NCI-H2196 treated with DMSO at 0.1 percent for 48 hours (cell line): ENCODE results near the gene ANKS1A.

ENCODE experiments used
- DNase-seq: peaks from one replicate; lab custom pipeline; 2025; ENCODE audit not compliant: unreplicated experiment; lab: John Stamatoyannopoulos, UW

Gene ANKS1A

DNA sequence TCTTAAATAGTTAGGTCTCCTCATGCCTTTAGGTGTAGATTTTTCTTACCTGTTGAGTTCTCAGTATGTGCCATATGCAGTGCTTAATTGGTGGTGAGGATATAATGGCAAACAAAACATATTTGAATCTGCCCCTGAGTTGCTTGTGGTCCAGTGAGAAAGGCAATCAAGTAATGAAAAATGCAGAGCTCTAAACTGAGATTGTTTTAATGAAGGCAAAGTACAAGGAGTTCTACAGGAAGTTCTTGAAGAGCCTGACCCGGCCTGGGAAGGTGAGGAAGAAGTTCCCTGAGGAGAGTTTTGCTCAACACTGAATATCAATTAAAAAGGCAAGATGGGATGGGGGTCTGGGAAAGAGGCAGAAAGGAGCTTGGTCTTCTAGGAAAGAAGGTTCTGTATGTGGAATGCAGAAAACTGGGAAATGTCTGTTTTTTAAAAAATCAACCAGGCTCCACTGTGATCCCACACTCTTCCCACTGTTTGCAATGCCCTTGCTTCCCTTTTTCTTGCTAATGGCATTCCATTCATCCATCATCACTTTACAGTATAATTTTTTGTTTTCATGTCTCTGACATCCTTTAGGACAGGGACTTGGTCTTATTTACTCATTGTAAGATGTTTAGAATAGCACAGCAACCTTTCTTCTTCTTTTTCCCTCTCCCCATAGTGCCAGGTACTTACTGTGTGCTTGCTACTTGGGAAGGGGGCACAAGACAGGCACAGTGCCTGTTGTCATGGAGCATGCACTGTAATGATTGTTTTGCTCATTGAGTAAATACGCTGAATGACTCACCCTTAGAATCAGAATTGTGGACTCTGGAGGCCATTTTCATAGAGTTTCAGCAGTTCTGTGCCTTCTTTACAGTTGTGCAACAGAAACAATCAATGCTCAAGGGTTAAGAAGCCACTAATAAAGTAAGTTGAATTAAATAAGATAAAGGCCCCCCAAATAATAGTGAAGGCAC is 64.3 kb downstream of the ANKS1A start:
- DNase-seq = peak; percentile 7

DNA sequence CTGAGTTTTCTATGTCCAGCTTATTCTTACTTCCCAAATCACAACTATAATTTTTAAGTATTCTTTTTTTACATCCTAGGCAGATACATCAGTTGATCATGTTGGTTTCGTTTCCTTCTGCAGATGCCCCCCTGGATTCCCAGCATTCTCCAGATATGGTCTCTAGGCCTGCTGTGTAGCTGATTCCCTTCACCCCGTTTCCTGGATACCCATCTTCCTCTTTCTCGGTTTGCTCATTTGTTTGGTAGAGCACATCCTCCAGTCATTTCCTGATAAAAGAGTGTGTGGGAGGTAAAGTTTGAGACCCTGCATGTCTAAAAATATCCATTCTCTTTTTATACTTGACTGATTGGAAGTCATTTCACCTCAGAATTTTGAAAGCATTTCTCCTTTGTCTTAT is 66.4 kb downstream of the ANKS1A start:
- no peak for DNase-seq

DNA sequence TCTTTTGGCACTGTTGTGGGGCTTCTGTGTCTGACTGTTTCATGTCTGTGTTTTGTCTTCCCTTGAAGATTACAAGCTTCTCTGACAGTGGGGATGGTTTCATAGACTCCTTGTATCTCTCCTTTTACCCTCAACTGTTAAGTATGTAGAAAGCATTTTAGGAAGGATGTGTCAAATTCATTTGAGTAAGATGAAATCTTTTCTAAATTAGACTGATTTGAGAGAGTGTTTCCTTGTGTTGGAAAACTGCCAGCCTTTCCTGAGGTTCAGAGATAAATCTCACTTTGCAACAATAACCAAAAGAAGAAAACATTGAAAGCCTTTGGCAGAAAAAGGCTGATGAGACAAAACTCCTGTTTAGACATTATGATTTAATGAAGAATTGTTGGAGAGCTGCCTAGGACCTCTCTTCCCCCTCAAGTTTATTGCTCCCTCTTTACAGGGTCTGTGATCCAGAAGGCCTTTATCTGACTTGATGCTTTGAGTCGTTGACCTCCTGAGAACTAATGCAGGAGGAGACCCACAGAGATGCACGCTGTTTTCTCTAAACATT is 68.3 kb downstream of the ANKS1A start:
- no peak for DNase-seq

DNA sequence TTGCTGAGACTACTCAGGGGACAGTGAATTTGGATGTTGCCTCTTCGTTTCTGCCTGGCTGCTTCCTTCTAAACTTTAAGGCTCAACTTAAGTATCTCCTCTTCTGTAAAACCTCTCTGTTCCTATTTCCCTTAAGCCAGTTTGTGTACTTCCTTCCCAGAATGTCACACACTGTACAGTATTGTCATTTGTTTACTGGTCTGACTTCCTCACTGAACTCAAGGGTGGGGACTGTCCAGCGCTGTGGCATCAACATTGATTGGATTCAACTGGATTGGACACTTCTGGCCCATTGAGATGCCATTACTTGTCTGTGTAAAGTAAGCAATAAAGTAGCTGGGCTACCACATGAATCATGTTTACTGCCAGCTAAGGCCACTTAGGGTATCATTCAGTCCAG is 69.7 kb downstream of the ANKS1A start:
- no peak for DNase-seq

DNA sequence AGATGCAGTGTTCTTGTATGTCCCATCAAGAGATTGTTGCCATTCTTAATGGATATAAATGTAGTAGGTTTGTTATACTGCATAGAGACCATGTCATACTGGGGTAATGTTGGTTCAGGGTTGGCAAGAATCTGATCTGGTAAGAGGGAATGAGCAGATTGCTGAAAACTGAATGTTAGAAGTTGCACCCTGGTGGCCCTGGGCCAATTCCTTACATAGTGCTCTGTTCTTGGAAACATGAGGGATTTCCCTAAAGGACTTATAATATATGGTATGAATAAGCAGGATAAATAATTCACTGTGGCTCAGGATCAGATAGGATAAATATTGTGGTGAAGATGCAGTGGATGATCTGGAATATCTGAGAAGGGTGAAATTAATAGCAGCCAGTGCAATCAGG is 70.2 kb downstream of the ANKS1A start:
- no peak for DNase-seq

DNA sequence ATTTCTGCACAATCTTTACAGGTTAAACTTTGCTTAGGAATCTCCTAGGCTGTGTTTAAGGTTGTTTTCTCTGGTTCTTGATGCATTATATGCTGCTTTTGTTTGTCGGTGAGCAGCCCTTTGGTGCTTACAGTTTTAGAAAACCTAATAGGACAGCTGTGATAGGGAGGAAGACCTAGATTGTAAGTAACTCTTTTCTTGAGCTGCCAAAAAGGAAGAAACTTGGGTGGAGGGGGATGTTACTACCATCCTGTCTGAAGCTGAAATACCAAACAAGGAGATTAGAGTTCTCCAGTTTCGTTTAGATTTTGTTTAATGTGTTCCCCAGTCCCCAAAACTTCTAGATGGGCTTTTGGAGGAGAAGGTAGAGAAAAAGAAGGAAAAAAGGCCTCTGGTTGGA is 72.0 kb downstream of the ANKS1A start:
- DNase-seq = no peak

DNA sequence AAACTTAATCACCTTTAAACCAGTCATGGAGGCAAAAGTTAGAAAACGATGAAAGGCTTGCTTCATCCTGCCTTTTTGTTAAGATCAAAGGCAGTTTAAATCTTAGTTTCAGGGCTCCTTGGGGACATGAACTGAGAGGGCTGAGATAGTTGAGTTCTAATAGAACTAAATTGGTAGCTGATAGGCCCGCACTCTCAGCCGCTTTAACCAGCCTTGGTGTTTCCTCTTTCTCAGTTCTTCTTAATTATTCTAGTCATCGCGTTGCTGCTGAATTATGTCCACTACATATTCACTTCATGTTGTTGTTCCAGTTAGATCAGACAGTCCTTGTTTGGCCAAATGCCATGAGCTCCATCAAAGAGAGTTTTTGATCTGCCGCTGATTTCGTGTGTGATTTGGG is 72.5 kb downstream of the ANKS1A start:
- no peak for DNase-seq

DNA sequence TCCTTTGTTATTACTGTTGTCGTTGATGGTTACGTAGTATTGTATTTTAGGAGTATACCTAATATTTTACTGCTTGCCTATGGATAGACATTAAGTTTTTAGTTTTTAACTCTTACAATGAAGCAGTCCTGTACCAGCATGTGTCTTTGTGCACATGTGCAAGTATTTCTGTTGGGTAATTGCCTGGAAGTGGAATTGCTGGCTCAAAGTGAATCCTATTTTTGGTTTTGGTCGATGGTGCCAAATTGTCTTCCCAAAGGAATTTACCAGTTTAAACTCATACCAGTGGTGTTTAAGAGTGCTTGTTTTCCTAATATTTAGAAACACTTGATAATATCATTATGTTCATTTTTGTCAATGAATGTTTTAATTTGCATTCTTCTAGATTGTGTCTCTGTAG is 75.5 kb downstream of the ANKS1A start:
- DNase-seq = no peak

DNA sequence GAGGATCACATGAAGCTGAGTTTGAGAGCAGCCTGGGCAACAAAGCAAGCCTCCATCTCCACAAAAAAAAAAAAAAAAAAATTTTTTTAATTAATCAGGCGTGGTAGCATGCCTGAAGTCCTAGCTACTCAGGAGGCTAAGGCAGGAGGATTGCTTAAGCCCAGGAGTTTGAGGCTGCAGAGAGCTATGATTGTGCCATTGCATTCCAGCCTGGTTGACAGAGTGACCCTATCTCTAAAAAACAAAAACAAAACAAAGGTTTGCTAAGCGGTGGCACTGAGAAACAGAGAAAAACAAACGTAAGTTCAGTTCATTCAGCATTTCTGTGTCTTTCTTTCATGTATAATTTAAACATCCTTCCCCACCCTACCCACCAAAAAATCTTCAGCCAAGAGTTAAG is 78.4 kb downstream of the ANKS1A start:
- DNase-seq = no peak

DNA sequence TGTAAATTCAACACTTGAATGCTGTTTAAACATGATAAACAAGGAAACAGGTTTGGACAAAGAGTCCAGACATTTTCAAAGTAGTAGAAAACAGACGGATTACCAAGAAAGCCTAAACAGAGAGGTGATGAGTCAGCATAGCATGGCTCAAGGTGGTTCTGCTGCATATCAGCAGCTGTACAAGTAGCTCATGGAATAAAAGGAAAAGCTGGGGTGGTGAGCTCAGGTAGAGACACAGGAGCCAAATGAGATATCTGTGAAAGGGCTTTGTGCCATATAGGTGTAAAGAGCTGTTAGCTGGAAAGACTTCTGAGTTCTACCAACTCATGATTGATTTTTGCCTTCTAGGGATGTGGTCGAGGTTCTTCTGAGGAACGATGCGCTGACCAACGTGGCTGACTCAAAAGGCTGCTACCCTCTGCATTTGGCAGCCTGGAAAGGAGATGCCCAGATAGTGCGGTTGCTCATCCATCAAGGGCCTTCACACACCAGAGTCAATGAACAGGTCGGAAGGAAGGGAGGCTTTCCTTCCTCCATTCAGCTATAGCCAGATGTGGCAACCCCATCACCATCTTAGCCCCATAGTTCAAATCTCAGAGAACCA is 80.7 kb downstream of the ANKS1A start:
- DNase-seq = no peak

DNA sequence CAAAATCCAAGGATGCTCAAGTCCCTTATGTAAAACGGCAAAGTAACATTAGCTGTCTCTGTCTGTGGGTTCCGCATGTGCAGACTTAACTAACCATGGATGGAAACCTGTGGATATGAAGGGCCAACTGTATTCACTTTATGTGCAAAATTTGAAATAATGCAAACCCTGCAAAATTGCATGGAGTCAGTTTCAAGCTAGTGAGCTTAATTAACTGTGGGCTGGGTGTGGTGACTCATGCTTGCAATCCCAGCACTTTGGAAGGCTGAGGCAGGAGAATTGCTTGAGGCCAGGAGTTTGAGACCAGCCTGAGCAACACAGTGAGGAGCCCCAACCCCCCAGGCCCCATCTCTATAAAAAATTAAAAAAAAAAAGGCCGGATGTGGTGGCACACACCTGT is 81.4 kb downstream of the ANKS1A start:
- DNase-seq = no peak

DNA sequence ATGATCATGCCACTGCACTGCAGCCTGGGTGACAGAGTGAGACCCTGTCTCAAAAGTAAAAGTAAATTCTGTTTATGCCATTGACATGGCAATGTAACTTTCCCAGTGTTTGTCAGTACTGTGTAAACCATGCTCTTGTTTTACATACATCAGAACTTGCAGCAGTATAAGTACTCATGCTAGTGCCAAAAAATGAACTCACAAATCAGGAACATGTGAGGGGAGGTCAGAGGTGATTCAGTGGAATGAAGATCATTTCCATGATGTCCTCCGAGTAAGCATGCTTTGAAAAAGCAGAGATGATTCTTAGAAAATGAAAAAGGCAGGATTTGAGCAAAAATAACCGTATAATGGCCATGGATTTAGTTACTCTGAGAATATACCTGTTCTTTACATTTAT is 81.9 kb downstream of the ANKS1A start:
- no peak for DNase-seq

DNA sequence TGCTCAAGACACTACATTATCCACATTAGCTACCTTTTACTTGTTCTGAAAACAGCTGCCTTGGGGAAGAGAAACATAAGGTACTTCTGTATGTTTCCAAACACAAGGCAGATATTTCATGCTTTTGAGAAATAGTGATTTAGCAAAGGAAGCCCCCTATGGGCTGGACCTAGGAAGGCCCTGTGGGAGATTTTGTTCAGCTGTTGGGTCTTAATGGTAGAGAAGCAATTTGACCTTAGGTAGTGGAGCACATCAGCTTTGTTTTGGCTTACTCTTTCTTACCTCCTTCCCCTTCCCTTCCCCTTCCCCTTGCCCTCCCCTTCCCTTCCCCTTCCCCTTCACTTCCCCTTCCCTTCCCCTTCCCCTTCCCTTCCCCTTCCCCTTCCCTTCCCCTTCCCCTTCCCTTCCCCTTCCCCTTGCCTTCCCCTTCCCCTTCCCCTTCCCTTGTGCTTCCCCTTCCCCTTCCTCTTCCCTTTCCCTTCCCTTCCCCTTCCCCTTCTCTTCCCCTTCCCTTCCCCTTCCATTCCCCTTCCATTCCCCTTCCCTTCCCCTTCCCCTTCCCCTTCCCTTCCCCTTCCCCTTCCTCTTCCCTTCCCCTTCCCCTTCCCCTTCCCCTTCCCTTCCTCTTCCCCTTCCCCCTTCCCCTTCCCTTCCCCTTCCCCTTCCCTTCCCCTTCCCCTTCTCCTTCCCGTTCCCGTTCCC is 84.6 kb downstream of the ANKS1A start:
- DNase-seq = no peak

DNA sequence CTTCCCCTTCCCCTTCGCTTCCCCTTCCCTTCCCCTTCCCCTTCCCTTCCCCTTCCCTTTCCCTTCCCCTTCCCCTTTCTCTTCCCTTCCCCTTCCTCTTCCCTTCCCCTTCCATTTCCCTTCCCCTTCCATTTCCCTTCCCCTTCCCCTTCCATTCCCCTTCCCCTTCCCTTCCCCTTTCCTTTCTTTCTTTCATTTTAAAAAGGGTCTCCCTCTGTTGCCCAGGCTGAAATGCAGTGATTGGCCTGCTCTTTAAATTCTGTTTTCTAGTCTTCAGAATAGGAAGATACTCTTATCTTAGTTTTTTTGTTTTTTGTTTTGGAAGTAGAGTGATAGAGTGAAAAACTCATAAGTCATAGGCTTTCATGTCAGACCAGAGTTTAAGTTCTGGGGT is 85.2 kb downstream of the ANKS1A start:
- no peak for DNase-seq

DNA sequence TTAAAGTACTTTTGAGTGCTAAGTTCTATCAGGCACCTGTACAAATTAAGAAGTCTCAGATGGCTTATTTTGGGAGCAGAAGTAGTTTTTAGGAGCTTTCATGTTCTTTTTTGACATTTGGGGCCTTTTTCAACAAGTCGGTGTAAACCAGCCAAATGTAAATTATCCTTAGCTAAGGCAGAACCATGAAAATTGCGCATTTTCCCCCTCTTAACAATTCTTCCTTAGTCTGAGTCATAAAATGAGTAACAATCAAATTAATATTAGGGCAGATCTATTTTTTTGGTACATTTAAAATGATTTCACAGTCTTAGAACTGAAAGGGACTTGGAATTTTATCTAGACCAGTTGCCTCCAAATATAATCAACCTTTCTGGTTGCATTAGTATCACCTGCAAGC is 87.2 kb downstream of the ANKS1A start:
- no peak for DNase-seq

DNA sequence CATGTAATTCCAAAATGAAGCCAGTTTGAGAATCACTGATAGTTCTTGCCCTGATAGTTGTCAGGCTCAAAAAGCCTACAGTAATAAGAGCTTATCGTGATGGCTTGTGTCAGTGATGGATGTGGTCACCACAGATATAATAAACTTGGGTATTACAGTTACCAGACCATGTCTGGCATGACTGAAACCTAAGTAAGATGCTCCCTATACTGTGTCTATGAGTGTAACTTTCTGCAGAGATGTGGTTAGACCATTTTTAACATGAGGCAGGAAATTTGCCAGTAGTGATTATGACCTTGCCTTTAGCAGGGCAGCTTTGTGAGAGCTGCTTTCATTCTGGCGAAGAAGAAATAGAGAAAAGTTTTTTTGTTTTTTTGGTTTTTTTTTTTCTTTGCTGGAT is 90.2 kb downstream of the ANKS1A start:
- DNase-seq = no peak

DNA sequence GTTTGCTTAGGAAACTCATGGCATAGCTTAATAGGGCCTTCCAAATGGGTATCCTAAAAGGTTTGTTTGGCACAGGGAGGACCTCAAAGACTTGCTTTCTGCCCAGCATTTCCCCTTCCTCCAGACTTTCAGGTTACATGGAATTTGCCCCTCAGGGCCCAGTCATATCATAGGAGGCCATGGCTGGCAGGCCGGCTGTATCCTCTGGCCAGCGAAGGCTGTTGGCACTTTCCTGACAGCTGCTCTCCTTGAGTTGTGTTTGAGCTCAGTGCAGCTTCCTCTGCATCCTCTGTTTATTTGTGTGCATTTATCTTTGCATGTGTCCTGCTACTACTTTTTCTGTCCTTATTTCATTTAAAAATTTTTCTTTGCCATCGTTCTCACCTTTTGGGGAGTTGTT is 90.9 kb downstream of the ANKS1A start:
- no peak for DNase-seq

DNA sequence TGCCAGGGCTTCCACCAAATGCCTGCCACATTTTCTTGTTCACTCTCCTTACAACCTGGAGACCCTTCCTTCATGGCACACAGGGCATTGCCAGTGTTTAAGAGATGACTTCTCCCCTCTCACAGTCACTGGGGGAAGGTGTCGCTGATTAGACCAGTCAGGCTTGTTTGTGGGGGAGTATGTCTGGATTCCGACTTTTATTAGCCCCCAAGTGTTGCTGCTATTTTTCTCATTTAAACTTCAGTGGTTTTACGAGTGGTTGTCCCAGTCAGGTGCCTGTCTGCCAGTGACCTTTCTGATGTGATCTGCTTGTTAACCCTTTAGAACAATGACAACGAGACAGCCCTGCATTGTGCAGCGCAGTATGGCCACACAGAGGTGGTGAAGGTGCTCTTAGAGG is 92.3 kb downstream of the ANKS1A start:
- DNase-seq = no peak

DNA sequence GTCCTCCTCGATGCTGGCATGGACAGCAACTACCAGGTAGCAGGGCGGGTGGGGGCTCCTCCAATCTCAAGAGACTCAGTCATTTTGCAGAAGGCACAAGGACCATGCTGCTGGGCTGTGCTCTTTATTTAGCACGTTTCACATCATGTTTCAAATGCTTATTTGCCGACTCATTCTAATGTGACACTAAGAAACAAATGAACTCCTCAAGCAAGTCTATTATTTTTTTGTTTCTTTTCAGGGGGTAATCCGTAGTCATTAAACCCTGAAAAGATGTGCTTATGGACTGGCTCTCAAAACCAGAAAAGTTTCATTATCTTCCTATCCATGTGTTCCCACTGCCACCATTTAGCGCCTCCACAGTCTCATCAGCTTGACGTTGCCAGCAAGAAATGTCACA is 92.9 kb downstream of the ANKS1A start:
- DNase-seq = no peak

DNA sequence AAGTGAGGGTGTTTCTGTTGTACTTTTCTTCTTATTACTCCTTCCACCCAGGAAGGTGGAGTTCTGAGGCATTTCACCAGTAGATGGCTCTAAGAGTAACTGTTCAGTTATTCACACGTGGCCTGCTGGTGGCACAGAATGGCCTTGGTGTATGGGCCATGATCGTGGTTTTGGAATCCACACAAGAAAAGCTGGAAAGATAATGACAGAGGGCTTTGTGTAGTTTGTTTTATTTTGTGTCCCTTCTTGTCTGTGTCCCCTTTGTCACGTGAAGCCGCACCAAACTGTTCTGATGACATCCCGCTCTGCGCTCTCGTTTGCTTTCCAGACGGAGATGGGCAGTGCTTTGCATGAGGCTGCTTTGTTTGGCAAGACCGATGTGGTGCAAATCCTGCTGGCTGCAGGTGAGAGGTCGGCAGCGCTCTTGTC is 93.4 kb downstream of the ANKS1A start:
- DNase-seq = no peak

DNA sequence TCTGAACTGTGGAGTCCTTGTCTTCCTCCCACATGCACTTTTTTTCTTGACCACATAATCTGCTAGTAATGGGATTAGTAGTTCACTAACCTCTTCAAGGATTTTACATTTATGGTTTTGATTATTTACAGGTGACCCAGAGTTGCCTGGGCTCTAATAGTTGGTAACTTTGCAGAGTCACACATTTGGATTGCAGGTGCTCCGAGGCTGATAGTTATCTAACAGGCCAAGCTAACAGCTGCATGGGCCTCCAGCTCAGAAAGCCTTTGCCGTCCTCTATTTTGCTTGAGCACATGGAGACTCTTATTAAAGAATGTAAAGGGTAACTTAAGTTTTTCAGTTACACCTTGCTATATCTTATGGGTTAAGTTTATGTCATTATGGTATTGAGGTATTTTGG is 95.4 kb downstream of the ANKS1A start:
- no peak for DNase-seq

DNA sequence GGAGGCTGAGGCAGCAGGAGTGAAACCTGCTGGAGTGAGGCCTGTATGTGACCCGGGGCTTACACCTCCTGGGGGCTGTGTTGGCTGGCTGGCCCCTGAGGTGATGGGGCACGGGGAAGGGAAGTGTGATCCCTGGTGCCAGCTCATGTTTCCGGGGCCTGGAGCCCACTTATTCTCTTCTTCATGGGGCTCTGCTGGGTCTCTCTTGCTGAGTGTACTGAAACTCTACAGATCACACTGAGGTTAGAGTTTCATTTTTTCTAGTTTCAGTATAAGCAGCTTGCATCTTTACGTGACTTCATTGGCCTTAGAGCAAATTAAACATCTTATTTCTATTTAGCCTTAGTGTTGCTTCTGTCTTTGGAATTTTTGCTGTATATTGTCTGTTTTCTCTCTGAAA is 96.2 kb downstream of the ANKS1A start:
- no peak for DNase-seq
